HCT116 (cell line): Measurements from ENCODE around the gene SECTM1. TPM values are rescaled to one million over a fixed set of nuclear protein-coding genes. Genes with fewer than 3 reads are reported as not detected.

Experiments
- ATAC-seq: fragments of 200-7000 bp; cut with Tn5 transposase; 2 replicates; pipeline ENCODE4 v1.9.1; 2020; ENCODE audit warnings: mild to moderate bottlenecking, moderate library complexity
- BruUV-seq: library from RNA; stranded (reverse); fragments of 400-500 nt; replicated peaks from 2 replicates; lab custom pipeline; 2021; lab: Mats Ljungman, UMichigan
- CTCF ChIA-PET: fragments of 300-600 bp; sonication (Branson Sonifier 250); formaldehyde crosslinking; loops from one replicate; lab custom pipeline; 2021; ENCODE audit warnings: antibody characterized with exemption; lab: Charles Lee
- POLR2A ChIA-PET: fragments of 300-600, 350-600 bp; sonication (Branson Sonifier 250); formaldehyde crosslinking; loops from one replicate; lab custom pipeline; 2021; ENCODE audit warnings: antibody characterized with exemption; lab: Charles Lee
- RAD21 ChIA-PET, 2 experiments: fragments of 300-600 bp; sonication (Branson Sonifier 250); formaldehyde crosslinking; loops; one replicate each; lab custom pipeline; 2023; ENCODE audit warnings: low total read pairs in 2 of 2; ENCODE audit not compliant: uncharacterized antibody in 2 of 2, unreplicated experiment in 2 of 2, low non-redundant PET in 1 of 2; lab: Charles Lee
- DNase-seq: peaks from one replicate; pipeline ENCODE4 v3.0.0-alpha.2; 2010; ENCODE audit warnings: low read depth, low spot score
- H2AFZ ChIP-seq: fragments of 200-600 bp; shearing (Covaris generic), sonication (generic); 2 replicates; pipeline ENCODE4 v1.6.1; 2017; ENCODE audit warnings: low read depth, mixed run types, mixed read lengths, antibody characterized with exemption, low read length; ENCODE audit not compliant: poor library complexity, severe bottlenecking
- H3K27ac ChIP-seq: 2 replicates; pipeline ENCODE4 v1.5.1; 2012; ENCODE audit warnings: low read depth, low read length
- H3K27me3 ChIP-seq: fragments of 200-600 bp; sonication (generic); 2 replicates; pipeline ENCODE4 v1.6.1; 2016; ENCODE audit warnings: mixed run types, low read length, mixed read lengths; ENCODE audit not compliant: insufficient read depth
- H3K36me3 ChIP-seq, 2 experiments: fragments of 200-500 bp in 1 of 2; fragments of 200-600 bp in 1 of 2; sonication (Bioruptor generic) in 1 of 2; sonication (generic) in 1 of 2; 2 replicates each; pipeline versions ENCODE4 v1.5.1 to v1.6.1; 2014 to 2016; ENCODE audit warnings: low read length in 2 of 2, inconsistent platforms in 1 of 2, mixed read lengths in 1 of 2, mixed run types in 1 of 2; ENCODE audit not compliant: insufficient read depth in 2 of 2, control insufficient read depth in 1 of 2
- H3K4me1 ChIP-seq, 2 experiments: fragments of 200-600 bp in 1 of 2; sonication (generic) in 1 of 2; 2 replicates each; pipeline versions ENCODE4 v1.5.1 to v1.6.1; 2012 to 2017; ENCODE audit warnings: low read length in 2 of 2, inconsistent platforms in 1 of 2, mild to moderate bottlenecking in 1 of 2, mixed read lengths in 1 of 2, mixed run types in 1 of 2, moderate library complexity in 1 of 2; ENCODE audit not compliant: insufficient read depth in 2 of 2, control insufficient read depth in 1 of 2
- H3K4me2 ChIP-seq: fragments of 200-600 bp; sonication (generic); 2 replicates; pipeline ENCODE4 v1.6.1; 2017; ENCODE audit warnings: mixed run types, low read length, mixed read lengths
- H3K4me3 ChIP-seq, 2 experiments: fragments of 200-600 bp in 1 of 2; sonication (generic) in 1 of 2; replicated peaks in 1 of 2; 2 replicates each; pipeline ENCODE4 v1.5.1; 2011 to 2016; ENCODE audit warnings: low read length in 2 of 2, control low read depth in 1 of 2, low read depth in 1 of 2, mild to moderate bottlenecking in 1 of 2, mixed read lengths in 1 of 2, mixed run types in 1 of 2
- H3K79me2 ChIP-seq: fragments of 200-600 bp; sonication (generic); 2 replicates; pipeline ENCODE4 v1.6.1; 2017; ENCODE audit warnings: mild to moderate bottlenecking, mixed run types, low read length, moderate library complexity, mixed read lengths; ENCODE audit not compliant: insufficient read depth
- H3K9ac ChIP-seq: fragments of 200-600 bp; sonication (generic); 2 replicates; pipeline ENCODE4 v1.6.1; 2016; ENCODE audit warnings: low read length, mixed read lengths
- H3K9me2 ChIP-seq: fragments of 200-600 bp; sonication (generic), shearing (Covaris generic); 2 replicates; pipeline ENCODE4 v1.6.1; 2017; ENCODE audit warnings: mixed run types, mild to moderate bottlenecking, moderate library complexity; ENCODE audit not compliant: insufficient read depth
- H3K9me3 ChIP-seq, 2 experiments: fragments of 200-500 bp in 1 of 2; fragments of 200-600 bp in 1 of 2; sonication (Bioruptor generic) in 1 of 2; sonication (generic) in 1 of 2; 2 replicates each; pipeline ENCODE4 v1.6.1; 2014 to 2017; ENCODE audit warnings: low read length in 2 of 2, mixed read lengths in 2 of 2, inconsistent platforms in 1 of 2, low read depth in 1 of 2, mild to moderate bottlenecking in 1 of 2, mixed run types in 1 of 2, moderate library complexity in 1 of 2; ENCODE audit not compliant: control insufficient read depth in 1 of 2, insufficient read depth in 1 of 2
- H4K20me1 ChIP-seq: fragments of 200-600 bp; sonication (generic), shearing (Covaris generic); 2 replicates; pipeline ENCODE4 v1.6.1; 2017; ENCODE audit warnings: mixed run types, mild to moderate bottlenecking, moderate library complexity; ENCODE audit not compliant: insufficient read depth
- ATF3 ChIP-seq: IDR thresholded peaks from 2 replicates; pipeline ENCODE4 v1.6.1; 2012
- CBX3 ChIP-seq: IDR thresholded peaks from 2 replicates; pipeline ENCODE4 v1.6.1; 2012; ENCODE audit warnings: low read depth
- CEBPB ChIP-seq: IDR thresholded peaks from 2 replicates; pipeline ENCODE4 v1.6.1; 2012; ENCODE audit warnings: low read depth
- CTCF ChIP-seq, 3 experiments: fragments of 200-600 bp in 1 of 3; sonication (generic) in 1 of 3; IDR thresholded peaks in 2 of 3; conservative IDR thresholded peaks in 1 of 3; 2 replicates each; pipeline ENCODE4 v1.5.1; 2012 to 2017; ENCODE audit warnings: low read depth in 2 of 3, low read length in 2 of 3, antibody characterized with exemption in 1 of 3, borderline replicate concordance in 1 of 3, control low read depth in 1 of 3, mild to moderate bottlenecking in 1 of 3, mixed read lengths in 1 of 3, mixed run types in 1 of 3, moderate library complexity in 1 of 3; ENCODE audit not compliant: insufficient read depth in 1 of 3
- EGR1 ChIP-seq: IDR thresholded peaks from 2 replicates; pipeline ENCODE4 v1.6.1; 2012; ENCODE audit warnings: low read depth
- ELF1 ChIP-seq: IDR thresholded peaks from 2 replicates; pipeline ENCODE4 v1.6.1; 2012; ENCODE audit warnings: low read depth, borderline replicate concordance
- EZH2 ChIP-seq: fragments of 200-600 bp; sonication (generic); IDR thresholded peaks from 2 replicates; pipeline ENCODE4 v1.6.1; 2017; ENCODE audit warnings: antibody characterized with exemption, mixed run types
- FOSL1 ChIP-seq: IDR thresholded peaks from 2 replicates; pipeline ENCODE4 v1.6.1; 2012; ENCODE audit warnings: low read depth
- JUND ChIP-seq: IDR thresholded peaks from 2 replicates; pipeline ENCODE4 v1.6.1; 2012
- POLR2A ChIP-seq: IDR thresholded peaks from 2 replicates; pipeline ENCODE4 v1.7.0; 2011; ENCODE audit warnings: borderline replicate concordance; ENCODE audit not compliant: insufficient read depth, insufficient read length; ENCODE audit errors: extremely low read depth
- POLR2AphosphoS5 ChIP-seq: IDR thresholded peaks from 2 replicates; pipeline ENCODE4 v1.6.1; 2011; ENCODE audit warnings: mild to moderate bottlenecking, low read depth, low read length, moderate library complexity
- RAD21 ChIP-seq: IDR thresholded peaks from 2 replicates; pipeline ENCODE4 v1.6.1; 2012; ENCODE audit warnings: low read depth, mild to moderate bottlenecking
- SIN3A ChIP-seq: IDR thresholded peaks from 2 replicates; pipeline ENCODE4 v1.6.1; 2012; ENCODE audit warnings: low read depth
- SP1 ChIP-seq: IDR thresholded peaks from 2 replicates; pipeline ENCODE4 v1.6.1; 2012; ENCODE audit warnings: low read depth
- SRF ChIP-seq: IDR thresholded peaks from 2 replicates; pipeline ENCODE4 v1.6.1; 2012; ENCODE audit warnings: low read depth
- YY1 ChIP-seq: IDR thresholded peaks from 2 replicates; pipeline ENCODE4 v1.6.1; 2011; ENCODE audit warnings: low read length, low read depth, moderate library complexity, mild to moderate bottlenecking; ENCODE audit not compliant: insufficient replicate concordance; ENCODE audit errors: extremely low read depth
- ZBTB33 ChIP-seq: IDR thresholded peaks from 2 replicates; pipeline ENCODE4 v1.6.1; 2011; ENCODE audit warnings: mild to moderate bottlenecking, low read length, moderate library complexity; ENCODE audit not compliant: insufficient replicate concordance; ENCODE audit errors: extremely low read depth
- ZFX ChIP-seq: fragments of 450-650 bp; IDR thresholded peaks from 2 replicates; pipeline ENCODE4 v1.6.1; 2017
- ZNF274 ChIP-seq: fragments of 200-500 bp; sonication (Bioruptor generic); IDR thresholded peaks from 2 replicates; pipeline ENCODE4 v1.6.1; 2014; ENCODE audit warnings: mild to moderate bottlenecking, low read depth, low read length, inconsistent platforms
- intact Hi-C: fragments of 100-400 bp; cut with micrococcal nuclease; formaldehyde crosslinking; loops from 2 replicates; pipeline ENCODE4 v1.10.0; 2022
- total RNA-seq: library from RNA; stranded (reverse); gene quantifications from one replicate; pipeline ENCODE4 v1.2.1, GENCODE V29; 2021; ENCODE audit not compliant: unreplicated experiment
- TF ChIP-seq, protein P1 (sequence below): IDR thresholded peaks from 2 replicates; pipeline ENCODE4 v1.6.1; 2012

Gene SECTM1
- total RNA-seq, 1 experiment from 2014 or later = 6.8 TPM

DNA sequence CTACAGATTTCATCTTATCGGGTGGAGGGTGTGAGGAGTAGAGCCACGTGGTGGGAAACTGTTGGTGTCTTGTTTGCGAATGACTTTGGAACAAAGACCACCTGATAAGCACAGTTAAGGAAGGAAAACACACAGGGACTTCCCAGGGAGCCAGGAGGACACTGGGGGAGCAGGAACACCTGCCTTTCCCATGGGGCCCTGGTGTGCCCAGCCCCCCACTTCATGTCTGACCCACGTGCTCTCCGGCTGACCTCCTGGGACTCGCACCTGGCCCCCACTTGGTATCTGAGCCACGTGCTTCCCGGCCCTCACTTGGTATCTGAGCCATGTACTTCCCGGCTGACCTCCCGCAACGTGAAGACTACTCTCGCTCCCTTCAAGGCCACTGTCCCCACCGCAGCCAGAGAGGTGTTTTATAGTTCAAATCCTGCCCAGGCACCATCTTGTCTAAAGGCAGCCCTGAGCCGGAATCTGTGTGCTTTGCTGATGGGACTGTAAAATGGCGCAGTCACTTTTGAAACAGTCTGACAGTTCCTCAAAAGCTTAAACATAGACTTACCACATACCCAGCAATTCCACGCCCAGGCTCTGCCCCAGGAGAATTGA, 54.7 kb downstream of the SECTM1 start:
- peaks cover 34 to 50% of the 10 kb centered on the region in 2 experiments for H3K4me1 ChIP-seq
- no peak overlapping the region for H3K4me2 ChIP-seq
- no peak overlapping the region for H2AFZ ChIP-seq
- DNase-seq = no peak
- no peaks in the 10 kb centered on the region for H3K9me3 ChIP-seq
- no peak overlapping the region for H3K4me3 ChIP-seq
- no peaks in the 10 kb centered on the region for H3K36me3 ChIP-seq
- H3K27ac ChIP-seq = no peak overlapping the region
- H3K9me2 ChIP-seq = no peaks in the 10 kb centered on the region
- no peak for ATAC-seq
- BruUV-seq = no TSS peak
- RAD21 ChIA-PET = no interaction called here
- TF ChIP-seq JUND (no peak), CBX3 (no peak), FOSL1 (no peak), POLR2A (no peak), ATF3 (no peak), SRF (no peak), CTCF (IDR thresholded peaks at IDR 0.05 in 2 of 3, conservative IDR thresholded peaks at IDR 0.05 in 1 of 3; ENCODE audit: borderline replicate concordance in 1 of 3, insufficient read depth in 1 of 3, low read depth in 2 of 3, low read length in 2 of 3) (no peak), ELF1 (no peak), POLR2AphosphoS5 (no peak), EZH2 (no peak), RAD21 (no peak), ZFX (no peak), ZBTB33 (no peak), CEBPB (no peak), SIN3A (no peak), EGR1 (no peak), ZNF274 (no peak), YY1 (no peak), SP1 (no peak)
- TF ChIP-seq, protein P1, sequence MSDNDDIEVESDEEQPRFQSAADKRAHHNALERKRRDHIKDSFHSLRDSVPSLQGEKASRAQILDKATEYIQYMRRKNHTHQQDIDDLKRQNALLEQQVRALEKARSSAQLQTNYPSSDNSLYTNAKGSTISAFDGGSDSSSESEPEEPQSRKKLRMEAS = no peak
- TF ChIP-seq, all 23 proteins: peak for 0
- Histone ChIP-seq H3K27me3 (no peaks in the 10 kb centered on the region), H4K20me1 (no peaks in the 10 kb centered on the region), H3K79me2 (no peaks in the 10 kb centered on the region), H3K9ac (no peak overlapping the region)
- intact Hi-C loops = no loop called here
- ChIA-PET CTCF (no interaction called here), POLR2A (interaction anchor here (1.1 to 1.3 kb wide), 2 partner anchors 13 to 14 kb away, joined by 3 read pairs; no protein-coding TSS in a partner anchor)
